Right lobe of liver (tissue), 6 donors: ENCODE results near the gene AMPH. TPM values are rescaled to one million over a fixed set of nuclear protein-coding genes. Genes with fewer than 3 reads are reported as not detected.
A peak's percentile ranks its signal among the peaks of the same experiment; 100 is the strongest.

ENCODE experiments used
- ATAC-seq, 4 donors: fragments of 200-7000 bp; cut with Tn5 transposase; one replicate each; pipeline ENCODE4 v1.9.1; 2020; ENCODE audit warnings: mild to moderate bottlenecking in 4 of 4, moderate library complexity in 4 of 4
- DNase-seq, 3 donors: peaks; one replicate each; pipeline ENCODE4 v3.0.0-alpha.2; 2020
- H3K27ac ChIP-seq, 3 donors: fragments of 200-600 bp; one replicate each; pipeline ENCODE4 v1.8.0; 2022
- H3K27me3 ChIP-seq, 2 donors: fragments of 200-600 bp; one replicate each; pipeline ENCODE4 v1.8.0; 2022
- H3K36me3 ChIP-seq, 4 donors: fragments of 200-600 bp; sonication (generic) in 1 of 4; one replicate each; pipeline versions ENCODE4 v1.5.1 to v1.8.0; 2017 to 2022; ENCODE audit warnings: control low read depth in 1 of 4
- H3K4me1 ChIP-seq, 4 donors: fragments of 200-600 bp; sonication (generic) in 1 of 4; one replicate each; pipeline versions ENCODE4 v1.5.1 to v1.8.0; 2017 to 2022; ENCODE audit warnings: control low read depth in 1 of 4
- H3K4me3 ChIP-seq, 3 donors: fragments of 200-600 bp; one replicate each; pipeline ENCODE4 v1.8.0; 2022
- H3K9me3 ChIP-seq, 4 donors: fragments of 200-600 bp; sonication (generic) in 1 of 4; one replicate each; pipeline versions ENCODE4 v1.5.1 to v1.8.0; 2017 to 2022; ENCODE audit warnings: control low read depth in 1 of 4
- POLR2A ChIP-seq: fragments of 450-650 bp; IDR thresholded peaks from one replicate; pipeline ENCODE4 v1.6.1; 2017; ENCODE audit warnings: antibody characterized with exemption, mild to moderate bottlenecking
- WGBS: methylation state at CpG from one replicate; pipeline ENCODE4 v1.1.6; 2018; ENCODE audit warnings: low coverage, low lambda C conversion rate; ENCODE audit not compliant: insufficient coverage; ENCODE audit errors: missing lambda C conversion rate; 5-methylcytosine and 5-hydroxymethylcytosine counted together
- intact Hi-C, 2 donors: fragments of 100-400 bp; cut with DNase I; formaldehyde crosslinking; loops; one replicate each; pipeline versions ENCODE4 v1.11.2 to v1.14.1; 2022
- total RNA-seq, 6 experiments: library from RNA; depleted of rRNA in 2 of 6; stranded (reverse); fragments of >200 nt in 2 of 6; fragmentation: NEBNext Ultra II Directional in 3 of 6; extraction: Animal tissue kit (Norgen Biotek cat#: 25700) in 3 of 6; gene quantifications; one replicate each; pipeline versions ENCODE4 v1.1.0 to v1.2.4, GENCODE V29; 2016 to 2023
- TF ChIP-seq, protein P1 (sequence below), 4 donors: fragments of 200-600 bp in 3 of 4; fragments of 450-650 bp in 1 of 4; IDR thresholded peaks; one replicate each; pipeline versions ENCODE4 v1.5.1 to v1.8.0; 2016 to 2022; ENCODE audit warnings: antibody characterized with exemption in 4 of 4, mild to moderate bottlenecking in 2 of 4
- donor health status: DM: no; HTN: yes; CAD: no.
- donor health status: DM: no; HTN: no; CAD: no.
- donor health status: DM: no; HTN: no; CAD: no.
- donor health status: DM: no; HTN: yes; CAD: no.
- donor health status: DM: no; HTN: yes; CAD: no.

AMPH gene
- total RNA-seq, 6 experiments from 2014 or later = 0.20 to 0.67 (median 0.39) TPM

DNA sequence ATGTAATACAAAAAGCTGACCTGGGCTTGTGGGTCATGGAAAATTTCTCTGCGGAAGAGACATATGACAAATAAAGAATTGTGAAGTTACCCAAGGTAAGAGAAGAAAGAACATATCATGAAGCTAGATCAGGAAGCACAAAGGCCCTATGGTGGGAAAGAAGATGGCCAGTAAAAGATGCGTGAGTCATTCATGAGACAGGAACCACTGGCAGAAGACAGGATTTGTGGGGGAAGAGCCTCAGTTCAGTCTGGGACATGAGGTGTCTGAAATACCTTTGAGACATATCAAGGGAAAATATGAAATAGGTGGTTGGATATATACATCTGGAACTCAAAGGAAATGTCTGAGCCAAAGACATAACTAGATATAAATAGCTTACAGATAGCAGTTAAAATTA lies 27.7 kb upstream of the AMPH start:
- DNase-seq (no peak), ATAC-seq (no peak)
- H3K27ac ChIP-seq = no peak overlapping the region
- 69% methylated on average over 2 of the region's 2 CpGs for WGBS
- intact Hi-C loops = no loop called here
- no peaks in the 10 kb centered on the region for H3K9me3 ChIP-seq
- TF ChIP-seq POLR2A = no peak
- TF ChIP-seq, protein P1, sequence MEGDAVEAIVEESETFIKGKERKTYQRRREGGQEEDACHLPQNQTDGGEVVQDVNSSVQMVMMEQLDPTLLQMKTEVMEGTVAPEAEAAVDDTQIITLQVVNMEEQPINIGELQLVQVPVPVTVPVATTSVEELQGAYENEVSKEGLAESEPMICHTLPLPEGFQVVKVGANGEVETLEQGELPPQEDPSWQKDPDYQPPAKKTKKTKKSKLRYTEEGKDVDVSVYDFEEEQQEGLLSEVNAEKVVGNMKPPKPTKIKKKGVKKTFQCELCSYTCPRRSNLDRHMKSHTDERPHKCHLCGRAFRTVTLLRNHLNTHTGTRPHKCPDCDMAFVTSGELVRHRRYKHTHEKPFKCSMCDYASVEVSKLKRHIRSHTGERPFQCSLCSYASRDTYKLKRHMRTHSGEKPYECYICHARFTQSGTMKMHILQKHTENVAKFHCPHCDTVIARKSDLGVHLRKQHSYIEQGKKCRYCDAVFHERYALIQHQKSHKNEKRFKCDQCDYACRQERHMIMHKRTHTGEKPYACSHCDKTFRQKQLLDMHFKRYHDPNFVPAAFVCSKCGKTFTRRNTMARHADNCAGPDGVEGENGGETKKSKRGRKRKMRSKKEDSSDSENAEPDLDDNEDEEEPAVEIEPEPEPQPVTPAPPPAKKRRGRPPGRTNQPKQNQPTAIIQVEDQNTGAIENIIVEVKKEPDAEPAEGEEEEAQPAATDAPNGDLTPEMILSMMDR (IDR thresholded peaks at IDR 0.05) = no peak
- no peak overlapping the region for H3K4me3 ChIP-seq
- no peaks in the 10 kb centered on the region for H3K4me1 ChIP-seq
- H3K27me3 ChIP-seq = no peaks in the 10 kb centered on the region
- H3K36me3 ChIP-seq = no peaks in the 10 kb centered on the region

DNA sequence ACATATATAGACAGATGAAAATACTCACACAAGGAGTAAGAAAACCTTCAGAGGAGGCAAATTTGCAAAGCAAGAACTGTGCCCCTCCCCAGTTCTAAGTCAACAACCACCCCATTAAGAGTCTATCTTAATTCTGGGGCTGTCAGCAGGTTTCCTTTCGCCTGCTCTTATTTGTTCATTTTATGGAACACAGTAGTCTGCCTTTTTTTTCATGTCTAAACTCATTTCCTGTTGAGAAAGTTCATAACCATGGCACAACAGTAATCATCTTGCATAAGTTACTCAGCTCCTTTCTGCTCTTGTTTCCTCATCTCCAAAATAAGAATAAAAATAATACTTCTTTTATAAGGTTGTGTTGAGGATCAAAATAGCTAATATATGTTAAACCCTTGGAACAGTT lies 25.8 kb upstream of the AMPH start:
- peak in 1 of 4 donors; percentile 38 for ATAC-seq
- Histone ChIP-seq H3K9me3 (no peaks in the 10 kb centered on the region), H3K4me3 (no peak overlapping the region), H3K4me1 (no peaks in the 10 kb centered on the region), H3K27ac (no peak overlapping the region), H3K36me3 (no peaks in the 10 kb centered on the region), H3K27me3 (no peaks in the 10 kb centered on the region)
- intact Hi-C loops = no loop called here
- TF ChIP-seq, protein P1 (IDR thresholded peaks at IDR 0.05) = no peak
- TF ChIP-seq POLR2A = no peak
- no peak for DNase-seq
- 17% methylated on average over 1 of the region's 1 CpG for WGBS

DNA sequence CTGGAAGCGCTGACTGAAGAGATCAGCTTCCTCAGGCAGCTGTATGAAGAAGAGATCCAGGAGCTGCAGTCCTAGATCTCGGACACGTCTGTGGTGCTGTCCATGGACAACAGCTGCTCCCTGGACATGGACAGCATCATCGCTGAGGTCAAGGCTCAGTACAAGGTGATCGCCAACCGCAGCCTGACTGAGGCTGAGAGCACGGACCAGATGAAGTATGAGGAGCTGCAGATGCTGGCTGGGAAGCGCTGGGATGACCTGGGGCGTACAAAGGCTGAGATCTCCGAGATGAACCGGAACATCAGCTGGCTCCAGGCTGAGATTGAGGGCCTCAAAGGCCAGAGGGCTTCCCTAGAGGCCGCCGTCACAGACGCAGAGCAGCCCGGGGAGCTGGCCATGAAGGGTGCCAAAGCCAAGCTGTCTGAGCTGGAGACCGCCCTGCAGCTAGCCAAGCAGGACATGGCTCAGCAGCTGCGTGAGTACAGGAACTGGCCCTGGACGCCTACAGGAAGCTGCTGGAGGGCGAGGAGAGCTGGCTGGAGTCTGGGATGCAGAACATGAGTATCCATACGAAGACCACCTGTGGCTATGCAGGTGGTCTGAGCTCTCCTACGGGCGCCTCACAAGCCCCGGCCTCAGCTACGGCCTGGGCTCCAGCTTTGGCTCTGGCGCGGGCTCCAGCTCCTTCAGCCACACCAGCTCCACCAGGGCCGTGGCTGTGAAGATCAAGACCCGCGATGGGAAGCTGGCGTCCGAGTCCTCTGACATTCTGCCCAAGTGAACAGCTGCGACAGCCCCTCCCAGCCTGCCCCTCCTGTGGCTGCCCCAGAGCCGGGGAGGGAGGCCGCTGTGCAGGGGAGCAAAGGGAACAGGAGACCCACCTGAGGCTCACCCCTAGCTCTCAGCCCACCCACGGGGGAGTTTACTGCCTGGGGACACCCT lies 24.9 kb upstream of the AMPH start:
- H3K4me3 ChIP-seq = no peak overlapping the region
- no peak overlapping the region for H3K27ac ChIP-seq
- H3K9me3 ChIP-seq = no peaks in the 10 kb centered on the region
- TF ChIP-seq POLR2A = no peak
- TF ChIP-seq, protein P1 (IDR thresholded peaks at IDR 0.05) = no peak
- no peaks in the 10 kb centered on the region for H3K4me1 ChIP-seq
- no peaks in the 10 kb centered on the region for H3K27me3 ChIP-seq
- ATAC-seq (no peak), DNase-seq (no peak)
- intact Hi-C loops = no loop called here
- WGBS = 63% methylated on average over 5 of the region's 35 CpGs
- no peaks in the 10 kb centered on the region for H3K36me3 ChIP-seq

DNA sequence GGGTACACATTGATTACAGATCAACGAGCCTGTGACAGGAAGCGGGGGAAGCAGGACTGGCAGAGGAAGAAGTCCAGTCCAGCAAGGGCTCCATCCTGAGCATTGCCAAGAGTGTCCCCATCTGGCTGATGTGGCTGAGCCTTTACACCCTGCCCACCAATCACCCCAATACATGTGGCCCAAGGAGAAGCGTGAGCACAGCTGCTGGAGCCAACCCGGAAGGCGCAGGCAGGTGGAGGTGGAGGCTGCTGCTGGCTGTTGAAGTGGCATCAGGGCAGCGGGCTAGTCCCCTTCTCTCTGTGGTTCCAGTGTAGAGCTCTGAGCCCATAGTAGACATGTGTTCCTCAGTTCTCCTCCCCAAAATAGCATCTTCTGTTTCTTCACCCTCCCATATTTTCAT lies 6.8 kb upstream of the AMPH start:
- H3K27me3 ChIP-seq = no peaks in the 10 kb centered on the region
- H3K9me3 ChIP-seq = no peaks in the 10 kb centered on the region
- WGBS = 80% methylated on average over 1 of the region's 6 CpGs
- intact Hi-C loops = no loop called here
- no peak for ATAC-seq
- H3K4me1 ChIP-seq = no peaks in the 10 kb centered on the region
- H3K27ac ChIP-seq = no peak overlapping the region
- H3K4me3 ChIP-seq = no peak overlapping the region
- TF ChIP-seq POLR2A = no peak
- TF ChIP-seq, protein P1 (IDR thresholded peaks at IDR 0.05) = no peak
- no peaks in the 10 kb centered on the region for H3K36me3 ChIP-seq
- DNase-seq = no peak
